Retinal pigment epithelial cell (primary cell): ENCODE data around the gene RABGGTA.

Experiments used
- DNase-seq: peaks from one replicate; pipeline ENCODE4 v3.0.0-alpha.2; 2010; ENCODE audit warnings: low read depth
- H3K4me3 ChIP-seq: 2 replicates; pipeline ENCODE4 v1.5.1; 2011; ENCODE audit warnings: mild to moderate bottlenecking, low read length, control low read depth, moderate library complexity
- TF ChIP-seq, protein P1 (sequence below): conservative IDR thresholded peaks from 2 replicates; pipeline ENCODE4 v1.5.1; 2011; ENCODE audit warnings: low read depth, low read length, control low read depth, inconsistent platforms

RABGGTA gene

GRCh38 chr14:24281636-24282035, 10.2 kb upstream of the RABGGTA start:
- no peak for DNase-seq
- H3K4me3 ChIP-seq, result no peak overlapping the region
- TF ChIP-seq, protein P1, sequence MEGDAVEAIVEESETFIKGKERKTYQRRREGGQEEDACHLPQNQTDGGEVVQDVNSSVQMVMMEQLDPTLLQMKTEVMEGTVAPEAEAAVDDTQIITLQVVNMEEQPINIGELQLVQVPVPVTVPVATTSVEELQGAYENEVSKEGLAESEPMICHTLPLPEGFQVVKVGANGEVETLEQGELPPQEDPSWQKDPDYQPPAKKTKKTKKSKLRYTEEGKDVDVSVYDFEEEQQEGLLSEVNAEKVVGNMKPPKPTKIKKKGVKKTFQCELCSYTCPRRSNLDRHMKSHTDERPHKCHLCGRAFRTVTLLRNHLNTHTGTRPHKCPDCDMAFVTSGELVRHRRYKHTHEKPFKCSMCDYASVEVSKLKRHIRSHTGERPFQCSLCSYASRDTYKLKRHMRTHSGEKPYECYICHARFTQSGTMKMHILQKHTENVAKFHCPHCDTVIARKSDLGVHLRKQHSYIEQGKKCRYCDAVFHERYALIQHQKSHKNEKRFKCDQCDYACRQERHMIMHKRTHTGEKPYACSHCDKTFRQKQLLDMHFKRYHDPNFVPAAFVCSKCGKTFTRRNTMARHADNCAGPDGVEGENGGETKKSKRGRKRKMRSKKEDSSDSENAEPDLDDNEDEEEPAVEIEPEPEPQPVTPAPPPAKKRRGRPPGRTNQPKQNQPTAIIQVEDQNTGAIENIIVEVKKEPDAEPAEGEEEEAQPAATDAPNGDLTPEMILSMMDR, result no peak

GRCh38 chr14:24280797-24281460, 9.5 kb upstream of the RABGGTA start:
- TF ChIP-seq, protein P1, result no peak
- DNase-seq, result no peak
- H3K4me3 ChIP-seq, result no peak overlapping the region

- no peak for DNase-seq
- TF ChIP-seq, protein P1, result peak; percentile 49
- no peak overlapping the region for H3K4me3 ChIP-seq
Observed at GRCh38 chr14:24279301-24280186, 8.1 kb upstream of the RABGGTA start.

DNA sequence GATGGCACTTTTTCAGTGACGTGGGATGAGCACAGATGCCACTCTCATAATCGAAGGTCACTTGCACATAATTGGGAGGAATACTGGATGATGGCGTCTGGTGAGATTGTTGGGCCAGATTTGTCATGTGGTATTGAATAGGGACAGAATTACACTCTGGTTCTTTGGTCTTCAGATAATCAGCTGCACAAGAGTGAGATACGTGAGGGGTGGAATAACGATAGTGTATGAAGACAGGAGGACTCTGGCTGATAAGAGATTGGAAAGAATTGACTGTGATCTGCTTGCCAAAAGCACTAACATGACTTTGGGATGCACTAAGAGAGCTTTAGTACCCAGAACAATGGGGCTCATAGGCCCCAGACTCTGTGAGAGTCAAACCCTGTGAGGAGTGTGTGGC, 7.0 kb upstream of the RABGGTA start:
- no peak for DNase-seq
- no peak overlapping the region for H3K4me3 ChIP-seq
- TF ChIP-seq, protein P1, result no peak

GRCh38 chr14:24277606-24278321, 6.4 kb upstream of the RABGGTA start:
- H3K4me3 ChIP-seq, result no peak overlapping the region
- TF ChIP-seq, protein P1, result no peak
- DNase-seq, result no peak

DNA sequence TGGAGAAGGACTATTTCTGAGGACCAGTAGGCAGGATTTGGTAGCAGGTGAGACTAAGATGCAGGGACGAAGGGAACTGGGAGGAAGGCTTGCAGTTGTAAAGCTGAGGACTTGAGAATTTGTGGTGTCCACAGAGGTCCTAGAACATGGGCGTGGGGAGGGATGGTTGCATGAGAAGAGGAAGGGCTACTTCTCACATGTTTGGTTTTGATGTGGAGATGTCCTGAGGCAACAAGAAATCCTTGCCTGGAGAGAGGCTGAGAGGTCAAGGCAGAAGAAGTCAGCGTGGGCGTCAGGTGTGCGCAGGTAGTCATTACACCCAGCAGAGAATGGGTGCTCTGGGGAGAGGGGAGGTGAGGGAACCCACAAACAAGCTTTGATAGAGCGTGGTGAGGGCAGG, 5.7 kb upstream of the RABGGTA start:
- H3K4me3 ChIP-seq, result no peak overlapping the region
- no peak for DNase-seq
- TF ChIP-seq, protein P1, result no peak
